Natural killer cell (primary cell): Measurements from ENCODE around the gene ATP6V0E1. TPM values are rescaled to one million over a fixed set of nuclear protein-coding genes. Genes with fewer than 3 reads are reported as not detected.

Experiments used
- ATAC-seq, 3 donors: fragments of 150-1000 bp in 2 of 3; fragments of 200-7000 bp in 1 of 3; cut with Tn5 transposase; 1 replicate in 1 of 3; 2 replicates in 2 of 3; pipeline ENCODE4 v1.10.0; 2021; ENCODE audit warnings: mild to moderate bottlenecking in 2 of 3, moderate library complexity in 2 of 3
- DNase-seq, 2 donors: peaks; one replicate each; pipeline versions ENCODE4 v3.0.0 to v3.0.0-alpha.2; 2013 to 2021; ENCODE audit warnings: mixed read lengths in 1 of 2
- H3K27ac ChIP-seq: one replicate; pipeline ENCODE4 v1.5.1; 2013; ENCODE audit warnings: mild to moderate bottlenecking, low read length
- H3K27me3 ChIP-seq: one replicate; pipeline ENCODE4 v1.6.1; 2013; ENCODE audit warnings: low read length; ENCODE audit not compliant: control insufficient read depth, insufficient read depth
- H3K36me3 ChIP-seq: one replicate; pipeline ENCODE4 v1.6.1; 2013; ENCODE audit warnings: low read length; ENCODE audit not compliant: control insufficient read depth, insufficient read depth
- H3K4me1 ChIP-seq: one replicate; pipeline ENCODE4 v1.6.1; 2013; ENCODE audit warnings: low read length; ENCODE audit not compliant: control insufficient read depth, insufficient read depth
- H3K4me3 ChIP-seq: one replicate; pipeline ENCODE4 v1.5.1; 2013; ENCODE audit warnings: low read length
- H3K9me3 ChIP-seq: one replicate; pipeline ENCODE4 v1.6.1; 2013; ENCODE audit warnings: low read length; ENCODE audit not compliant: control insufficient read depth, insufficient read depth
- H3K27ac Mint-ChIP-seq, 2 donors: one replicate each; pipeline ENCODE4 v1.8.0; 2022; ENCODE audit warnings: mild to moderate bottlenecking in 2 of 2, mixed read lengths in 2 of 2, moderate library complexity in 1 of 2
- H3K27me3 Mint-ChIP-seq, 2 donors: one replicate each; pipeline ENCODE4 v1.8.0; 2022; ENCODE audit warnings: low read depth in 2 of 2, mixed read lengths in 2 of 2
- H3K36me3 Mint-ChIP-seq: one replicate; pipeline ENCODE4 v1.8.0; 2022; ENCODE audit warnings: mixed read lengths
- H3K4me1 Mint-ChIP-seq, 2 donors: one replicate each; pipeline ENCODE4 v1.8.0; 2022; ENCODE audit warnings: mixed read lengths in 2 of 2
- H3K4me3 Mint-ChIP-seq: one replicate; pipeline ENCODE4 v1.8.0; 2022; ENCODE audit warnings: mild to moderate bottlenecking, moderate library complexity, mixed read lengths
- H3K9me3 Mint-ChIP-seq, 2 donors: one replicate each; pipeline ENCODE4 v1.8.0; 2022; ENCODE audit warnings: mixed read lengths in 2 of 2
- CTCF ChIP-seq: fragments of 200-600 bp; IDR thresholded peaks from one replicate; pipeline ENCODE4 v1.8.0; 2022; ENCODE audit warnings: antibody characterized with exemption
- WGBS: methylation state at CpG from one replicate; pipeline ENCODE4 v1.1.7; 2013; ENCODE audit warnings: missing lambda C conversion rate; ENCODE audit not compliant: insufficient coverage; 5-methylcytosine and 5-hydroxymethylcytosine counted together
- intact Hi-C: fragments of 100-400 bp; cut with micrococcal nuclease; formaldehyde crosslinking; loops from one replicate; pipeline ENCODE4 v1.14.2; 2022
- total RNA-seq, 4 donors: library from RNA; stranded (reverse); fragments of 120-200 nt in 1 of 4; gene quantifications; one replicate each; pipeline versions ENCODE4 v1.2.3 to v1.2.4, GENCODE V29; 2013 to 2022

The ATP6V0E1 gene
- total RNA-seq, 3 donors from 2014 or later (not counting 1 experiment from before 2014, with no cell fraction given) = 101 to 141 (median 103) TPM

- no peaks in the 10 kb centered on the region for H3K9me3 ChIP-seq
- TF ChIP-seq CTCF = no peak
- Mint-ChIP-seq H3K4me1 (peaks cover 47% of the 10 kb centered on the region in 2 donors), H3K36me3 (no peaks in the 10 kb centered on the region), H3K9me3 (no peaks in the 10 kb centered on the region), H3K27ac (peak overlapping the region; percentile 12 to 60), H3K4me3 (no peak overlapping the region), H3K27me3 (no peaks in the 10 kb centered on the region)
- no peak overlapping the region for H3K4me3 ChIP-seq
- H3K4me1 ChIP-seq = peaks cover 3% of the 10 kb centered on the region
- no peak overlapping the region for H3K27ac ChIP-seq
- H3K36me3 ChIP-seq = peaks cover 14% of the 10 kb centered on the region
- H3K27me3 ChIP-seq = no peaks in the 10 kb centered on the region
- no peak for DNase-seq
- ATAC-seq = no peak
- WGBS = 90% methylated on average over 9 of the region's 9 CpGs
- intact Hi-C loops = no loop called here
Measured at GRCh38 chr5:173020643-173021042, 37.1 kb downstream of the ATP6V0E1 start.

GRCh38 chr5:173025651-173026050 is 42.1 kb downstream of the ATP6V0E1 start:
- Histone ChIP-seq H3K36me3 (peaks cover 7% of the 10 kb centered on the region), H3K27me3 (no peaks in the 10 kb centered on the region), H3K9me3 (no peaks in the 10 kb centered on the region), H3K27ac (no peak overlapping the region), H3K4me1 (peaks cover 7% of the 10 kb centered on the region), H3K4me3 (no peak overlapping the region)
- H3K27me3 Mint-ChIP-seq = no peaks in the 10 kb centered on the region
- H3K36me3 Mint-ChIP-seq = no peaks in the 10 kb centered on the region
- intact Hi-C loops = no loop called here
- DNase-seq (no peak), ATAC-seq (no peak)
- WGBS = 97% methylated on average over 4 of the region's 6 CpGs
- TF ChIP-seq CTCF = no peak
- peaks cover 9 to 12% of the 10 kb centered on the region in 2 donors for H3K4me1 Mint-ChIP-seq
- H3K27ac Mint-ChIP-seq = no peak overlapping the region
- H3K9me3 Mint-ChIP-seq = no peaks in the 10 kb centered on the region
- H3K4me3 Mint-ChIP-seq = no peak overlapping the region

DNA sequence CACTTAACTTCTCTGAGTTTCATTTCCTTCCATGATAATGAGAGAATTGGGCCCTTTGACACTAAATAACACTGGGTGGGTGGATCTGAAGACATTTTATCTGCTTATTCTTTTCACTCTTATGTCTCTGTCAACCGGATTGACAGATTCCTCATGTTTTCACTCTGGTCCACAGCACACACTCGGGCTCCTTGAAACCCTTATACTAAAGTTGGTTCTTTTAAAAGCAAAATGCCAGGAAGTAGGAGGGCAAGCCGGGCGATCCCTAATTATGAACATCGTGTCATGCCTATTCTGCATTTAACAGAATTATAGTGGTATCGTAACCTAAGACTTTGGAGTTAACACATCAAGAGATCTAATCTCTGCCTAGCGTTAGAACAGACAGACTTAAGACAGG is 44.3 kb downstream of the ATP6V0E1 start:
- intact Hi-C loops = no loop called here
- Mint-ChIP-seq H3K4me3 (no peak overlapping the region), H3K4me1 (peaks cover 4 to 7% of the 10 kb centered on the region in 2 donors), H3K36me3 (no peaks in the 10 kb centered on the region), H3K9me3 (no peaks in the 10 kb centered on the region), H3K27ac (no peak overlapping the region), H3K27me3 (no peaks in the 10 kb centered on the region)
- Histone ChIP-seq H3K4me1 (peaks cover 7% of the 10 kb centered on the region), H3K27me3 (no peaks in the 10 kb centered on the region), H3K27ac (no peak overlapping the region), H3K4me3 (no peak overlapping the region), H3K36me3 (no peaks in the 10 kb centered on the region), H3K9me3 (no peaks in the 10 kb centered on the region)
- WGBS = 91% methylated on average over 7 of the region's 7 CpGs
- no peak for TF ChIP-seq CTCF
- no peak for ATAC-seq
- DNase-seq = no peak

DNA sequence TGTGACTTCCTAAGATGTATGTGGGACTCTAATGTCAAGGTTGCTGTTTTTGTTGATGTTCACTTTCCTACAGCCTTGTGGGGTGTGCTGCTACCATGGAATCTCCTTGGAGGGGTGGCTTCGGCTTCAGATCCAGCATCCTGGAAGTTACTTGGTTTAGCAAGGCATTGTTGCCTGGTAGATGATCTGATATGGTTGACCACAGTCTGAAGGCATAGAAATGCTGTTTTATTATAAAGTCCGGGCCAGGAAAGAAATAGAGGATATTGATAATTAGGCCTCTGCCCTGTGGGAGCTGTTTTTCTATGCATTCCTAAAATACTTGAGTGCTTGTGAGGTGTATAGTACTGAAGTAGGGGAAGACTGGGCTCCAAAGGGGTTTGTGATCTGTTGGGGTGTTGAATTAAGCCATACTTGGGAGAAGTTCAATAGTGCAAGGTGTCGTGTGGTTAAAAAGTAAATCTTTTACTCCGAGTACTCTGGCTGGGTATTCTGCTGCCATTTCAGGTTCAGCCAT is 45.3 kb downstream of the ATP6V0E1 start:
- Mint-ChIP-seq H3K4me3 (no peak overlapping the region), H3K36me3 (no peaks in the 10 kb centered on the region), H3K27ac (no peak overlapping the region), H3K9me3 (no peaks in the 10 kb centered on the region), H3K4me1 (peaks cover 4 to 8% of the 10 kb centered on the region in 2 donors), H3K27me3 (no peaks in the 10 kb centered on the region)
- peak overlapping the region; percentile 50 for H3K27ac ChIP-seq
- ATAC-seq (no peak), DNase-seq (no peak)
- H3K36me3 ChIP-seq = no peaks in the 10 kb centered on the region
- WGBS = 78% methylated on average over 4 of the region's 4 CpGs
- H3K27me3 ChIP-seq = no peaks in the 10 kb centered on the region
- peaks cover 7% of the 10 kb centered on the region for H3K4me1 ChIP-seq
- no peaks in the 10 kb centered on the region for H3K9me3 ChIP-seq
- intact Hi-C loops = no loop called here
- no peak for TF ChIP-seq CTCF
- no peak overlapping the region for H3K4me3 ChIP-seq
